ENCODE measurements around the gene TMEM109.

- TF ChIP-seq POLR2A (IDR thresholded peaks at IDR 0.05; ENCODE audit: low read length) = no peak
- TF ChIP-seq GATA1 (IDR thresholded peaks at IDR 0.05; ENCODE audit: low read depth, low read length) = peak; percentile 8
Observed at GRCh38 chr11:60891103-60891741, 22.7 kb upstream of the TMEM109 start.
